ACC112 (cell line): Measurements from ENCODE around the gene CDH16.

Experiments used
- H2AFZ ChIP-seq: fragments of 200-600 bp; sonication (generic); one replicate; pipeline ENCODE4 v1.6.0; 2017; ENCODE audit warnings: antibody characterized with exemption, low read length; ENCODE audit not compliant: unreplicated experiment
- H3K27ac ChIP-seq: fragments of 200-600 bp; sonication (generic); 2 replicates; pipeline ENCODE4 v1.5.1; 2014; ENCODE audit warnings: low read depth, mild to moderate bottlenecking, antibody characterized with exemption, low read length, moderate library complexity
- H3K27me3 ChIP-seq: fragments of 200-600 bp; sonication (generic); 2 replicates; pipeline ENCODE4 v1.6.1; 2014; ENCODE audit warnings: mild to moderate bottlenecking, antibody characterized with exemption, low read length, moderate library complexity, mixed read lengths; ENCODE audit not compliant: insufficient read depth
- H3K36me3 ChIP-seq: fragments of 200-600 bp; sonication (generic); 2 replicates; pipeline ENCODE4 v1.6.1; 2016; ENCODE audit warnings: mild to moderate bottlenecking, antibody characterized with exemption, low read length, moderate library complexity, mixed read lengths; ENCODE audit not compliant: insufficient read depth
- H3K4me1 ChIP-seq: fragments of 200-600 bp; sonication (generic); one replicate; pipeline ENCODE4 v1.6.1; 2016; ENCODE audit warnings: low read length, mixed read lengths; ENCODE audit not compliant: insufficient read depth, unreplicated experiment, control insufficient read depth
- H3K4me3 ChIP-seq: fragments of 200-600 bp; sonication (generic); 2 replicates; pipeline ENCODE4 v1.5.1; 2014; ENCODE audit warnings: mild to moderate bottlenecking, low read depth, low read length
- H3K79me2 ChIP-seq: fragments of 200-600 bp; sonication (generic); one replicate; pipeline ENCODE4 v1.6.0; 2016; ENCODE audit warnings: low read length; ENCODE audit not compliant: control insufficient read depth, unreplicated experiment, insufficient read depth

Gene CDH16

DNA sequence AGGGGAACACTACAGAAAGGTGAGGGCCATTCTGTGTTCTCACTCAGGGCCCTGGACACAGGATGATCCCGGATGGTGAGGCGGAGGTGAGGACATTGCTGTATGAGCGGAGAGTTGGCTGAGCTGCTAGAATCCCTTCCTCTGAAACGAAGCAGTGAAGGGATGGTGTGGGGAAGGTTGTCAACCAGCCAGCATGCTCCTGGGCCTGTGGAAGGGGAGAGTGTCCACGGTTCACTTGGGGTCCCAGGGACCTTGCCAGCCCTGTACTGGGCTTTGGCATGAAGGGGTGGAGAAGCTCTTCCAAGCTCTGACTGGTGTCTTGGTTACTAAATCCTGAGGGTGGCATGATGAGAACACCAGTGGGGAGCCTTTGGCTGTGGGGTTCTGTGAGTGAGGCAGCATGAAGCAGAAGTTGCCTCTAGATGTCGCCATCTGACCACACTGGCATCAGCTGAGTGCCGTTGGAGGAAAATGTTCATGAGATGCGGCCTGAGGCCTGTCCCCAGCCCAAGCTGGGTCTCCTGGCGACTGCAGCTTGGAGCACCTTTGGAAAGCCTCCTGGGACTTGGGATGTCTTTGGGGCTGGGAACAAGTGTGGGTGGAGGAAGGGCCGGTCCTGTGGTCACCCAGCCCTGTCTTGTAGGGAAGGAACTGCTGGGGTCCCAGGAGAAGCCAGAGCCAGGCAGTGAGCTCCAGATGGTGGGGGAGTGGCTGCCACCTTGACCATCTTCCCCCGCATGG, 23.6 kb downstream of the CDH16 start:
- H3K36me3 ChIP-seq = no peaks in the 10 kb centered on the region
- no peaks in the 10 kb centered on the region for H3K79me2 ChIP-seq
- no peak overlapping the region for H2AFZ ChIP-seq
- H3K27ac ChIP-seq = no peak overlapping the region
- no peak overlapping the region for H3K4me3 ChIP-seq
- H3K27me3 ChIP-seq = no peaks in the 10 kb centered on the region
- peaks cover 23% of the 10 kb centered on the region for H3K4me1 ChIP-seq

DNA sequence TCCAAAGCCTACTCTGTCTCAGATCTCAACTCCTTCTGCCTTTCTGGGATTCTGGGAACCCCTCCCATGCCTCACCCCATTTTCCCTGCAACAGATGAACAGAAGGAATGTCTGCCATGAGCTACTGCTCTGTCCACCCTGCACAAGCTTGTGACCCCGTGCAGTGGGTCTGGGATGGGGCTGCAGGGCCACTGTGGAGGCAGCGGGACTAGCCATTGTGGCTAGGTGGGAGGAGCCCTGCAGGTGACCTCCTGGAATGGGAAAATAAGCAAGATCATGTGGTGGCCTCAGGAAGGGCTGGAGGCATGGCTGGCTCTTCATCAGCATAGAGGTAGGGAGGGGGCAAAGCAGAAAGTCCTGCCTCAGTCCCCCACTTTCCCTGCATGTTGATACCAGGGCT, 24.6 kb downstream of the CDH16 start:
- H3K27me3 ChIP-seq = no peaks in the 10 kb centered on the region
- no peaks in the 10 kb centered on the region for H3K36me3 ChIP-seq
- no peak overlapping the region for H3K27ac ChIP-seq
- no peak overlapping the region for H2AFZ ChIP-seq
- H3K79me2 ChIP-seq = no peaks in the 10 kb centered on the region
- no peak overlapping the region for H3K4me3 ChIP-seq
- H3K4me1 ChIP-seq = peaks cover 14% of the 10 kb centered on the region

DNA sequence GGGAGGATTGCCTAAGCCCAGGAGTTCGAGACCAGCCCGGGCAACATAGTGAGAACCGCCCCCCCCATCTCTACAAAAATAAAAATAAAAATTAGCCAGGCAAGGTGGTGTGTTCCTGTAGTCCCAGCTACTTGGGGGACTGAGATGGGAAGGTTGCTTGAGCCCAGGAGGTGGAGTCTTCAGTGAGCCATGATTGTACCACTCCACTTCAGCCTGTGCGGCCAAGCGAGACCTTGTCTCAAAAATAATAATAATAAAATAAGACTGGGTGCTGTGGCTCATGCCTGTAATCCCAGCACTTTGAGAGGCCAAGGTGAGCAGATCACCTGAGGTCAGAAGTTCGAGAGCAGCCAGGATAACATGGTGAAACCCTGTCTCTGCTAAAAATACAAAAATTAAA, 26.9 kb downstream of the CDH16 start:
- no peak overlapping the region for H3K4me3 ChIP-seq
- H3K4me1 ChIP-seq = peaks cover 14% of the 10 kb centered on the region
- no peaks in the 10 kb centered on the region for H3K36me3 ChIP-seq
- H3K79me2 ChIP-seq = no peaks in the 10 kb centered on the region
- no peak overlapping the region for H2AFZ ChIP-seq
- no peaks in the 10 kb centered on the region for H3K27me3 ChIP-seq
- no peak overlapping the region for H3K27ac ChIP-seq

DNA sequence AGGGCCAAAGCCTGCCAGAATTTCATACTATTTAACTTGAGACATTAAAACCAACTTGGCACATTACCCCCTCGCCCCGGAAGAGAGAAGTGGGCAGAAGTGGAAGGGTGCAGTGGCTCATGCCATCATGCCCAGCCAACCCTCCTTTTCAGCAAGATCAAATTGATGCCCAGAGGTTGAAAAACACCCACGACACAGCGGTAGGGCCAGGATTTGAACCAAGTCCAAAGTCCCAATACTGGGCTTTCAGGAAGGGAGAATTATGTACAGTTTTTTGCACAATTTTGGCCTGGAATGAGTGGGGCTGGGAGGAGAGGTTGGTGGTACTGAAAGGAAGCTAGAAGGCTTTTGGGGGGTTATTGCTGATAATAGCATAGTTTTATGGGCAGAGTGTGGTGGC, 27.3 kb downstream of the CDH16 start:
- Histone ChIP-seq H2AFZ (no peak overlapping the region), H3K36me3 (no peaks in the 10 kb centered on the region), H3K4me1 (peaks cover 14% of the 10 kb centered on the region), H3K27me3 (no peaks in the 10 kb centered on the region), H3K79me2 (no peaks in the 10 kb centered on the region), H3K27ac (no peak overlapping the region), H3K4me3 (no peak overlapping the region)

DNA sequence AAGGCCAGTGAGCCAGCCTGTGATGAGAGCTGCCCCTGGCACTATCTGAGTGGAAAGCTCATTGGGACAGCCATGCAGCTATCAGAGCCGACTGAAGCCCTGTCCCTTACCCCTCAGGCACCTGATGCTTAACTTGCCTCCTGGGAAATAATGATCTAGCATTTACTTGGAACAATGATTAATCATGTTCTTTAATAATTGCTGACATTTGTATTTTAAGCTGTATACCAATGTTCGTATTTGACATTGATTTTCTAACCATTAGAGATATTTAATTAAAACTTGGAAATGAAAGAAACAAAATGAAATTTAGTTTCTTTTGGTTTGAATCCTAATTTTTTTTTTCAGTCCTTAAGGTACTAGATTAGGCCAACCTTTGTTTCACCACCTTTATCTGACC, 27.9 kb downstream of the CDH16 start:
- Histone ChIP-seq H3K79me2 (no peaks in the 10 kb centered on the region), H3K4me1 (peaks cover 8% of the 10 kb centered on the region), H3K27me3 (no peaks in the 10 kb centered on the region), H3K4me3 (no peak overlapping the region), H2AFZ (no peak overlapping the region), H3K27ac (no peak overlapping the region), H3K36me3 (no peaks in the 10 kb centered on the region)

DNA sequence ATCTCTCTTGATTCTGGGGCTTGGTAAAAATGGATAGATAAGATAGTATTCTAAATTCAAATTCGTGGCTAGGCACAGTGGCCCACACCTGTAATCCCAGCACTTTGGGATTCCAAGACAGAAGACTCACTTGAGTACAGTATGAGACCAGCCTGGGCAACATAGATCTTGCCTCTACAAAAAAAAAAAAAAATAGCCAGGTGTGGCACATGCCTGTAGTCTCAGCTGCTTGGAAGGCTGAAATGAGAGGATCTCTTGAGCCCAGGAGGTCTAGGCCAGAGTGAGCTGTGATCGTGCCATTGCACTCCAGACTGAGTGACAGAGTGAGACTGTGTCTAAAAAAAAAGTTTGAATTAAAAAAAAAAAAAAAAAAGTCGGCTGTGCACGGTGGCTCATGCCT, 29.1 kb downstream of the CDH16 start:
- H2AFZ ChIP-seq = no peak overlapping the region
- no peaks in the 10 kb centered on the region for H3K79me2 ChIP-seq
- H3K4me3 ChIP-seq = no peak overlapping the region
- no peaks in the 10 kb centered on the region for H3K36me3 ChIP-seq
- peaks cover 4% of the 10 kb centered on the region for H3K4me1 ChIP-seq
- no peak overlapping the region for H3K27ac ChIP-seq
- no peaks in the 10 kb centered on the region for H3K27me3 ChIP-seq

DNA sequence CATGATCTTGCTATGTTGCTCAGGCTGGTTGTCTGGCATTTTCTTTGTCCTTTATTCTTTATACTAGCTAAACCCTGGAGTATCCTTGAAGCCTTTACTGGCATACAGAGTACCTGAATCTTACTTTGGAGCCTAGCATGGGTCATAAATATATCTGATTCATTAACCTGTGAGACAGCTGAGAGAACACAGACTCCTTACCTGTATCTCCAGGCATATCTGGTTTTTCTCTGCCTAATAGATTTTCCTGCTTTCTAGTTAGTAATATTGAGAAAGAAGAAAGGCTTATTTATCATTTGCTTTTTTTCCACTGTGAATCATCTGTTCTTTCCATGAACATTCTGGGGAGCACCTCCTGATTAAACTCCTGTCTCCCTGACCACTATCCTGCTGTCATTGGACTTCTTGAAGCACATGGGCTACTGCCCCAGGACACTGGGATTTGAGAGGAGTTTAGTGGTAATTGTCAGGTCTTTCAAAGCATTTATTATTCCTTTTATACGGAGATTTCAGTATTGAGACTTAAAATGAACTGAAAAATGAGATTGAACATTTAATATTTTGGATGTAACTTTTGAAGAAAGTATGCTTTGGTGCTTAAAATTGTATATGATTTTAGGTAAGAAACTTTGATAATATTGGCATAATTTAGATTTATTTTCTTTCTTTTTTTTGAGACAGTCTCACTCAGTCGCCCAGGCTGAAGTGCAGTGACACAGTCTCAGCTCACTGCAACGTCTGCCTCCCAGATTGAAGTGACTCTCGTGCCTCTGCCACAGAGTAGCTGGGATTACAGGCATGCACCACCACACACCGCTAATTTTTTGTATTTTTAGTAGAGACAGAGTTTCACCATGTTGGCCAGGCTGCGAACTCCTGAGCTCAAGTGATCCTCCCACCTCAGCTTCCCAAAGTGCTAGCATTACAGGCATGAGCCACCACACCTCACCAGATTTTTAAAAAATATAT, 29.8 kb downstream of the CDH16 start:
- H3K4me3 ChIP-seq = no peak overlapping the region
- H3K27ac ChIP-seq = no peak overlapping the region
- H2AFZ ChIP-seq = no peak overlapping the region
- no peaks in the 10 kb centered on the region for H3K27me3 ChIP-seq
- peaks cover 4% of the 10 kb centered on the region for H3K4me1 ChIP-seq
- H3K36me3 ChIP-seq = no peaks in the 10 kb centered on the region
- H3K79me2 ChIP-seq = no peaks in the 10 kb centered on the region

DNA sequence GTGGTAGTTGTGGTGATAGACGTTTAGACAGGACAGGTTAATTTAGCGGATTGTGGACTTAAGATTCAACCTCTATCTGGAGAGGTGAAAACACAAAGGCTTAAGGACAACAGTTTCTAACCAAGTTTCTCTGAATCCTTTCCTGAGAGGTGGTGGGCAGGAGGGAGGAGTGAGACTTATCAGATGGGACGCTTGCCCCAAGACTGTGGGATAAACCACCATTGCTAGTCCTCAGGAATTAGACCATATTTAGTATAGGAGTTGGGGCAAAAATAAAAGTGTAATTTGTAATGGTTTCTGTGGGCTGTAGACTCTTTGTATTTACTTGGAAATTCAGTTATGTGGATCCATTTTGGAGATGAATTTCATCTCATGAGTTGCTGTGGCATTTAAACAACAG, 31.8 kb downstream of the CDH16 start:
- Histone ChIP-seq H3K4me1 (peaks cover 3% of the 10 kb centered on the region), H3K79me2 (peaks cover 4% of the 10 kb centered on the region), H3K27ac (no peak overlapping the region), H3K36me3 (no peaks in the 10 kb centered on the region), H3K4me3 (no peak overlapping the region), H2AFZ (no peak overlapping the region), H3K27me3 (no peaks in the 10 kb centered on the region)

DNA sequence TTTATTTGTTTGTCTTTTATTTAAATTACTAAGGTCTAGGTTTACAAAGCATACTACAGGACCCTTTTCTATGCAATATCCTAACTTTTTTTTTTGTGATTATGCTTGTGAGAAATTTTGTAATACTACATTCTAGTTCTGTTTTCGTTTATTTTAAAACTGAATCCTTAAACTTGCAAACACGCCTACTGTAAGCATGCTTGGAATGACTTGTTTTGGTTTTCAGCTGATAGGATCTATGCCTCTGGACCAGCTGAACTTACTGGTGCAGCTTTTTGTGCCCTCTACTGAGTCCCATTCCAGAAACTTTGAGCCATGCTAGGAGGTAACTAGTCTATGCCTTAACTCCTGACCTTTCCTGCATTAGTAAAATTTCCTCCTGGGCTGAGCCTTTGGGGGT, 32.4 kb downstream of the CDH16 start:
- no peaks in the 10 kb centered on the region for H3K36me3 ChIP-seq
- H3K79me2 ChIP-seq = peaks cover 6% of the 10 kb centered on the region
- no peak overlapping the region for H3K4me3 ChIP-seq
- H3K27me3 ChIP-seq = no peaks in the 10 kb centered on the region
- no peak overlapping the region for H2AFZ ChIP-seq
- peaks cover 4% of the 10 kb centered on the region for H3K4me1 ChIP-seq
- H3K27ac ChIP-seq = no peak overlapping the region

DNA sequence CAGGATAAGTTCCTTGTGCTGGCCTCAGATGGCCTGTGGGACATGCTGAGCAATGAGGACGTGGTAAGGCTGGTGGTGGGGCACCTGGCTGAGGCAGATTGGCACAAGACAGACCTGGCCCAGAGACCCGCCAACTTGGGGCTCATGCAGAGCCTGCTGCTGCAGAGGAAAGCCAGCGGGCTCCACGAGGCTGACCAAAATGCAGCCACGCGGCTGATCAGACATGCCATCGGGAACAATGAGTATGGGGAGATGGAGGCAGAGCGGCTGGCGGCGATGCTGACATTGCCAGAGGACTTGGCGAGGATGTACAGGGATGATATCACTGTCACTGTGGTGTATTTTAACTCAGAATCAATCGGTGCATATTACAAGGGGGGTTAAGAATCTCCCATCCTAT, 33.2 kb downstream of the CDH16 start:
- peaks cover 4% of the 10 kb centered on the region for H3K4me1 ChIP-seq
- no peaks in the 10 kb centered on the region for H3K36me3 ChIP-seq
- peaks cover 12% of the 10 kb centered on the region for H3K79me2 ChIP-seq

DNA sequence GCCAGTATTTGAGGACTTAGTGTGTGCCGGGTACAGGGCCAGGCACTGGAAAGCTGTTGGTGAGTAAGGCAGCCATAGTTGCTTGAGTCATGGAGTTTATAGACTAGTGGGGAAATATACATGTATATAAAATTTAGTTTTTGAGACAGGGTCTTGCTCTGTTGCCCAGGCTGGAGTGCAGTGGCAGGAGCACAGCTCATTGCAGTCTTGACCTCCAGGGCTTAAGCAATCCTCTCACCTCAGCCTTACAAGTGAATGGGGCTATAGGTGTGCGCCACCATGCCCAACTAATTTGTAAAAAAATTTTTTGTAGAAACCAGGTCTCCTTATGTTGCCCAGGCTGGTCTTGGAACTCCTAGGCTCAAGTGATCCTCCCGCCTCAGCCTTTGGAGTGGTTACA, 36.0 kb downstream of the CDH16 start:
- H3K79me2 ChIP-seq = peaks cover 12% of the 10 kb centered on the region
- peaks cover 4% of the 10 kb centered on the region for H3K4me1 ChIP-seq
- H3K27me3 ChIP-seq = no peaks in the 10 kb centered on the region
- H3K4me3 ChIP-seq = no peak overlapping the region
- no peak overlapping the region for H3K27ac ChIP-seq
- no peak overlapping the region for H2AFZ ChIP-seq
- no peaks in the 10 kb centered on the region for H3K36me3 ChIP-seq

More for the DNA sequence above, 33.2 kb downstream of the CDH16 start:
- Histone ChIP-seq H2AFZ (no peak overlapping the region), H3K4me3 (no peak overlapping the region), H3K27me3 (no peaks in the 10 kb centered on the region), H3K27ac (no peak overlapping the region)
